M059J (cell line): ENCODE measurements around the gene TMEM39B. TPM values are rescaled to one million over a fixed set of nuclear protein-coding genes. Genes with fewer than 3 reads are reported as not detected.
"Not testable (repeated sequence)": the region's sequence is repeated elsewhere in the genome, so short reads cannot be mapped to it uniquely, and the experiment has no call there.

Experiments used
- DNase-seq: peaks from one replicate; pipeline ENCODE4 v3.0.0-alpha.2; 2012; ENCODE audit warnings: low read depth
- total RNA-seq: library from RNA; depleted of rRNA; stranded (reverse); fragments of >200 nt; shearing (Covaris generic); gene quantifications from 2 replicates; pipeline ENCODE4 v1.2.3, GENCODE V29; 2014

TMEM39B gene
- total RNA-seq, 1 experiment from 2014 or later: 16.1 TPM

DNA sequence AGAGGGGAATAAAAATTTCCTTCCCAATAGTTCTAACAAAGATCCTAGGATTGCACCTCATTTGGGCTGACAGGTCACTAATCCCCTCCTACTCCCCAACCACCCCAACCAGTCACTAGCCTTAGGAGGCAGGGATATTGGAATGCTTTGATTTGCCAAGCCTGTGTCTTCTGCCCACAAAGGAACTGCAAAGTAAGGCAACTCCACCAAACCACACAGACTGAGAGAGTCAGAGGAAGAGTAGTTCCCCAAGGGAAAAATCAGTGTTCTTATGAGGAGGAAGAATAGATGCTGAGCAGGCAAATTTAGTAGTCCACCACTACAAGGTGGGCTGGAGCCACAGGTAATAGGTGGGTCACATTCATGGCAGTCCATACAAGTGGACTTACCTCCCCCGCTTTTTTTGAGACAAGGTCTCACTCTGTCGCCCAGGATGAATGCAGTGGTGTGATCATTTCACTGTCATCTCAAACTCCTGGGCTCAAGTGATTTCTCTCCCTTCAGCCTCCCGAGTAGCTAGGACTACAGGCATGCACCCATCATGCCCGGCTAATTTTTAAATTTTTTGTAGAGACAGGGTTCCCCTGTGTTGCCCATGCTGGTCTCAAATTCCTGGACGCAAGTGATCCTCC is 3.7 kb upstream of the TMEM39B start:
- peak; percentile 71 for DNase-seq

DNA sequence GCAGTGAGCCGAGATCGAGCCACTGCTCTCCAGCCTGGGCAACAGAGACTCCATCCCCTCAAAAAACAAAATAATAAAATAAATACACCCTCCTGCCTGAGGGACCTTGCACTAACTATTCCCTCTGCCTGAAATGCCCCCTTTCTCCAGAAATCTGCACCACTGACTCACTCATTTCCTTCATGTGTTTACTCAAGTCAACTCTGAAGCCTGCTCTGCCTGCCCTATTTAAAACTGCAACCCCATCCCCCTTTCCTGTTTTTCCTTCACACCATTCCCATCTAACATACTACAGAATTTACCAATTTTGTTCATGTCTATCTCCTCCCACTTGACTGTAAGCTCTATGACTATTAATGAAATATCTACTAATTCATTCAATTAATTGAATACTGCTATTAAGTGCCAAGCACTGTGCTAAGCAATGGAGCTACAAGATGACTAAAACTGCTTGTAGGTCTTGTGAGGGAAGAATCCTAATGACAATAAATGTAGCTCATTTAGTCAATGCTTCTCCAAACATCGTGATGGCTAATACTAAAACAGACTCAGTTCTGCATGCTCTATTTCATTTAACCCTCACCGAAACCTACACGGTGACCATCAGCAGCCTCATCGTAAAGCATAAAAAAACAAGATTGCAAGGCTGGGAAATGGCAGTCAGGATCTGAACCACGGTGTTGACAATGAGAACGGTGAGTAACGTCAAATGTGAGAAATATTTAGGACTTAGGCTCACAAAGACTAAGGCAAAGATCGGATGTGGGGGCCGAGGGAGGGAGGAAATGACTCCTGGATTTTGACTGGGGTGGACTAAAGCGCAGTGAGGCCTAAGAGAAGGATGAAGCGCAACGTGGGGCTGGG is 749 bp upstream of the TMEM39B start:
- DNase-seq: peak; percentile 75

DNA sequence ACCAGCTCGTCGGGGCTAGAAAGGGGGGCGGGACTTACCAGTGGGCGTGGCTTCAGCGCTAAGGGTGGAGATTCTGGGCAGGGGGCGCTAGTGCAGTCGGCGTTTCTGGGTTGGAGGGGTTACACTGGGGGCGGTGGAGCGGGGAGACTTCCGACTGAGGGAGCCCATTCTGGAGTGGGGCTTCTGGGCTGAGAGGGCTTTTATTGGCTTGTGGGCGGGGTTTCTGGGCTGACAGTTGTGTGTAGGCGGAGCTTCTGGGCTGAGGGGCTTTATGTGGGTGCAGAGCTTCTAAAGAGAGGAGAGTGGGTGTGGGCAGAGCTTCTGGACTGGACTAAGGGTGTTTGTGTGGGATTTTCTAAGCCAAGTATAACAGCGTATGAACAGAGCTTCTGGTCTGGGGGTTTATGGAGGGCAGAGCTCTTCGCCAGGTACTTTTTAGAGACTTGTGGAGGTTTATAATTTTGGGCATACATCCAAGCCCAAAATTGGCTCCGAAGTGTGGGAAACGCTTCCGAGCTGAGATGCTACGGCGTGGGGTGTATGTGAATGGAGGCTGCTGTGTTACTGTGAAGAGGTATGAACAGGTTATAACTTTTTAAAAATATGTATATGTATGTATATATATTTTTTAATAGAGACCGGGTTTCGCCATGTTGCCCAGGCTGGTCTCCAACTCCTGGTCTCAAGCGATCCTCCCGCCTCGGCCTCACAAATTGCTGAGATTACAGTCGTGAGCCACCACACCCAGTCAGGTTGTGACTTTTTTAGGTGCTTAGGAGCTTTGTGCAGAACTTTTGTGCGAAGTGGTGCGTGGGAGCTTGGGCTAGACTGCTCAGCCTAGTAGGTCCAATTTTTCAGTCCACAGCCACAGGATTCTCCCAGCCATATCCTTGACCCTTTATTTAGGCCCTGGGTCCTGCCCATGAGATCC is 825 bp downstream of the TMEM39B start:
- no peak for DNase-seq

DNA sequence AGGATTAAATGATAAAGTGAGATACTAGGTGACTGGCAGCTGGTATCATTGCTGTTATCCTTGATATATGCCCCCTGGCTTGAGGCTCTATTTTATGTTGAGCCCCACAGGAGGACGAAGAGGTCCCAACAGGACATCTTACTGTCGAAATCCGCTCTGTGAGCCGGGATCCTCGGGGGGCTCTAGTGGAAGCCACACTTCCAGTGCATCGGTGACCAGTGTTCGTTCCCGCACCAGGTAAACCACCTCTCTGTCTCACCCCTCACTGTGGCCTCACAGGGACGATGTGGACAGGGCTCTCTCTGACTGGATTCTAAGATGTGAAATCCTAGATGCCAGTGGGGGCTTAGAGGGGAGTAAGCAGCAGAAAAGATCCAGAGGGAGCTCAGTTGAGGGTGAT is 2.1 kb downstream of the TMEM39B start:
- no peak for DNase-seq

DNA sequence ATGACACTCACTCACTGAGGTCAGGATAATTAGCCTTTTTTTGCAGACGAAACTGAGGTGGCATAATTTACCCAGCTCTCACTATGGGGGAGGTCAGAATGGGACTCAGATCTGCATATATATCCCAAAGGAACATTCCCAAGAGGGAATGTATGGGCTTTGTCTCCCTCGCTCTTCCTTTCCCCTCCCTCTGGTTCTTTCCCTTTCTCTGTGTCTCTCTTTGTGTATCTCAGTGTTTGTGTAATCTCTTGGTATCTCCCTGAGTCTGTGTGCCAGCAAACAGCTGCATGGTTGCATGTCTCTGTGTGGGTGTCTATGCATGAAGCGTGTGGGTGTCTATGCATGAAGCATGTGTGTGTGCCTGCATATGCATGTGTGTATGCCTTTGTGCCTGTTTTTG is 4.7 kb downstream of the TMEM39B start:
- no peak for DNase-seq

DNA sequence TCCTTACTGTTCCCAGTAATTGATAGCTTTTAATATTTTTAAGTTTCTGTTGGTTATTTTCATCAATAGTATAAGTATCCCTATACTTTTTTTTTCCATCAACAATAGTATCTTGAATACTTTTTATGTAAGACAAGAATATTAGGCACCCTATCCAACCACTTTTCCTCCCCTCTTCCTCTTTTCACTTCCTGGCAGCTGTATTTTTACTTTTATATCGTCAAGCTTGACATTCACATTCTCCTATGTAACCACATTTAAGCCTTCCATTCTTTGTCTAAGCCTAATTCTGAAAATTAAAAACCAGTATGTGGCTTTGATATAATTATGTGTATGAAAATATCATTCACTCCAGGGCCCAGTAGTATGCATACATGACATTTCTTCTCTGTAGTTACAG is 9.3 kb downstream of the TMEM39B start:
- no peak for DNase-seq

DNA sequence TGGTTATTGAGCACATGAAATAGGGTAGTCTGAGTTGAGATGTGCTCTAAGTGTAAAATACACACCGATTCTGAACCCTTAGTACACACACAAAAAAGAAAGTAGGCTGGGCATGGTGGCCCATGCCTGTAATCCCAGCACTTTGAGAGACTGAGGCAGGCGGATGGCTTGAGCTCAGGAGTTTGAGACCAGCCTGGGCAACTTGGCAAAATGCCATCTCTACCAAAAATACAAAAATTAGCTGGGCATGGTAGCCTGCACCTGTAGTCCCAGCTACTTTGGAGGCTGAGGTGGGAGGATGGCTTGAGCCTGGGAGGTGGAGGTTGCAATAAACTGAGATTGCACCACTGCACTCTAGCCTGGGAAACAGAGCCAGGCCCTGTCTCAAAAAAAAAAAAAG is 13.6 kb downstream of the TMEM39B start:
- not testable (repeated sequence) for DNase-seq

DNA sequence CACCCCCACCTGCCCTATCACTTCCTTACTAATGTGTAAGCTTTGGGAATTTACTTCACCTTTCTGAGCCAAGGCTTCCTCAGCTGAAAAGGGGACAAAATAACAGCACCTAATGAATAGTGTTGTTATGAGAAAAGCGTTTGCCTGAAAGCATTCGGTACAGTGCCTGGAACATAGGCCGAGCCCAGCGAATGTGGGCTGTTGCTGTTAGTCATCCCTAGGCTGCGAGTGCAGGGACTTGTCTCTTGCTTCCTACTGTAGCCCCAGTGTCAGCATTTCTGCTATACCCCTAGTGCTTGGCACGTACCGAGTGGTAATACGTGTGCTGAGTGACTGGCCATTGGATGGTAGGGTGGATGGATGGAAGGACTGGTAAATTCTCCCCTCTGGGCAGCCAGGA is 18.4 kb downstream of the TMEM39B start:
- no peak for DNase-seq

DNA sequence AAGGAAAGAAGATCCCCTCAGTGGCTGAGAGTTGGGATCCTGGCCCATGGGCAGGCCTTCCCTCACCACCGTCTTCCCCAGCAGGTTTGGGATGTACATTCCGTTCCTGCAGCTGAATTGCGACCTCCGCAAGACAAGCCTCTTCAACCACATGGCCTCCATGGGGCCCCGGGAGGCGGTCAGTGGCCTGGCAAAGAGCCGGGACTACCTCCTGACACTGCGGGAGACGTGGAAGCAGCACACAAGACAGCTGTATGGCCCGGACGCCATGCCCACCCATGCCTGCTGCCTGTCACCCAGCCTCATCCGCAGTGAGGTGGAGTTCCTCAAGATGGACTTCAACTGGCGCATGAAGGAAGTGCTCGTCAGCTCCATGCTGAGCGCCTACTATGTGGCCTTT is 18.9 kb downstream of the TMEM39B start:
- DNase-seq: no peak

DNA sequence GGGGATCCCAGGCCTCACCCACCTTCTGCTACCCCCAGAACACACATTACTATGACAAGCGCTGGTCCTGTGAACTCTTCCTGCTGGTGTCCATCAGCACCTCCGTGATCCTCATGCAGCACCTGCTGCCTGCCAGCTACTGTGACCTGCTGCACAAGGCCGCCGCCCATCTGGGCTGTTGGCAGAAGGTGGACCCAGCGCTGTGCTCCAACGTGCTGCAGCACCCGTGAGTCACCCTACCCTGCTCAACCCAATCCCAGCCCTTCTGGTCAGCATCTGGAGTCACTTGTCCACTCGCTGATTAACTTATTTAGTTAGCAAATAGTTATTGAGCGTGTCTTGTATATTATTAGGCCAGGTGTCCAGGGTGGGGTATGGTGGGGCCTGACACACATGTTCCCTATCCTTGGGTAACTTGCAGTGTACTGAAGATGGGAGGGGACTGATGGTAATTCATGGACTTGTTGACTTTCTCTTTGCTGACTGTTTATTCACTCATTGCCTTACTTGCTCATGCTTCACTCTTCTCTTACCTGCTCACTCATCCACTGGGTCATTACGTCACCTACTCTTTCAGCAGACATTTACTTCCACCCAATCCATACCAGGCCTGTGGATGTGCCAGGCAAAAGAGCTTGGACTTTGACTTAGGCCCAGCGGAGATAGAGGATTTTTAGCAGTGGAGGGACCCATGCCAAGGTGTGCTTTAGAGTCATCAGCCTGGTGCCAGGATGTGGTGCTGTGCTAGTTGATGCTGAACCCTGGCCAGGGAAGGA is 22.2 kb downstream of the TMEM39B start:
- DNase-seq: no peak

DNA sequence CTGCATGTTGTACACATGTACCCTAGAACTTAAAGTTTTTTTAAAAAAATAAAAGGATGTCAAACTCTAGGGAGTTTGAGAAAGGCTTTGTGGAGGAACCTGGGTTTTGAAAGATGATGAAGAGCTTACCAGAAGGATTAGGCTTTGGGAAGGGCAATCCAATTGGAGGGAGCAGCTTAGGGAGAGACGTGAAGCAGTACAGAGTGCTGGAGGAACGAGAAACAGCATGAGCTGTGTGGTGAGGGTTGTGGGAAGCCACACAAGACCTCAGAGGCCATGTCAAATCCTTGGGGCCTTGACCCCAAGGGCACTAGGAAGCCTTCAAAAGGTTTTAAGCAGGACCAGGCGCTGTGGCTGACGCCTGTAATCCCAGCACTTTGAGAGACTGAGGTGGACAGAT is 26.7 kb downstream of the TMEM39B start:
- no peak for DNase-seq

DNA sequence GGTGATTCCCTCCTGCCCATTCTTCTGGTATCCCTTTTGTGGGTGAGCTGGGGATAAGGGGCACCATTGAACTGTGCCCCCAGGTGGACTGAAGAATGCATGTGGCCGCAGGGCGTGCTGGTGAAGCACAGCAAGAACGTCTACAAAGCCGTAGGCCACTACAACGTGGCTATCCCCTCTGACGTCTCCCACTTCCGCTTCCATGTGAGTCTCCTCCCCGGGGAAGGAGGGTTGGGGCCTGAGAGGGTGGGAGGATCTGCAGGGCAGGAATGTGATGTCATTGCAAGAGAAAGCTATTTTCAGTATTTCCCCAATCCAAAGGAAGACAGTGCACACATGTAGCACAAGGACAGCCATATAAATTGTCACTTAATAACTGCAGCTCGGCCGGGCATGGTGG is 27.6 kb downstream of the TMEM39B start:
- no peak for DNase-seq

DNA sequence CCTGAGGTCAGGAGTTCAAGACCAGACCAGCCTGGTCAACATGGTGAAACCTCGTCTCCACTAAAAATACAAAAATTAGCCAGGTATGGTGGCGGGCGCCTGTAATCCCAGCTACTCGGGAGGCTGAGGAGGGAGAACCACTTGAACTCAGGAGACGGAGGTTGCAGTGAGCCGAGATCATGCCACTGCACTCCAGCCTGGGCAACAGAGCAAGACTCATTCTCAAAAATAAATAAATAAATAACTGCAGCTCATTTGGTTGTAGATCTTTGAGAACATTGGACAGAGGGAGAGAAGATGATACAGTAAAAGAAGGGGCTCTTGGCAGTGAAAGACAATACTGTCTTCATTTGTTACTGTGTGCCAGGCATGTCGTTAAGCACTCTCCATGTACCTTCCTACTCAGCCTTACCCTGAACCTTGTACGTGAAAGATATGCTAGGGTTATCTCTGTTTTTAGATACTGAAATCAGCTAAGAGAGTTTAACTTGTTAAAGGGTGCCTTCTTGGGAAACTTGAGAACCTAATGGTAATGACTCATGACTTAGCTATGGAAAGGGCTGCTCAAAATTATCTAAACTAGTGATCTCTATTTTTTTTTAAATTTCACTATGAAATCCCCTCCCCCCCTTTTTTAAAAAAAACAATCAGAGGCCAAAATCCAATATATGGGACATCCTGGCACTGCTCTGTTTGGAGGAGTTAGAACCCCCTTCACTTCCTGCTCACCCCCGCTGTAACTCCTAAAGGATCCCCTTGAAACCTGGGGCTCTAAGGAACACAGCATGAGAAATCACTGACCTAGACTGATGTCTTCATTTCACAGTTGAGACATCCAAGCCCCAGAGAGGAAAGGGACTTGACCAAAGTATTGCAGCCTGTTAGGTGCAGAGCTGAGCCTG is 28.3 kb downstream of the TMEM39B start:
- DNase-seq: peak; percentile 86

DNA sequence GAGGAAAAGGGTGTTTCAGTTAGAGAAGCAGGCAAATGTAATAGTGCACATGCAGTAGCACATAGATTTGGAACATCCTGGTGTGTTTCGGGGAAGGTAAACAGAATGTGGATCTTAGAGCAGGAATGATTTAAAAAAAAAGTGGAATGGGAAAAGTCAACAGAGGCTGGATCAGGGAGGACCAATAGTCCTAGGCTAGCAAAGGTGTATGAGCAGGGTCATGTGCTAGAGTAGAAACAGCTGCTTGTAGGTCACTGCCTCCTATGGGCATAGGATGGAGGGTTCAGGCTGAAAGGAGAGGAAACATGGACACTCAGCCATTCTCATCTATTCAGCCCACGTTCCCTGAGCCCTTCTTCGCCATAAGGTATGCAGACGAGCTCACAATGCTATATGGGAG is 31.4 kb downstream of the TMEM39B start:
- no peak for DNase-seq

DNA sequence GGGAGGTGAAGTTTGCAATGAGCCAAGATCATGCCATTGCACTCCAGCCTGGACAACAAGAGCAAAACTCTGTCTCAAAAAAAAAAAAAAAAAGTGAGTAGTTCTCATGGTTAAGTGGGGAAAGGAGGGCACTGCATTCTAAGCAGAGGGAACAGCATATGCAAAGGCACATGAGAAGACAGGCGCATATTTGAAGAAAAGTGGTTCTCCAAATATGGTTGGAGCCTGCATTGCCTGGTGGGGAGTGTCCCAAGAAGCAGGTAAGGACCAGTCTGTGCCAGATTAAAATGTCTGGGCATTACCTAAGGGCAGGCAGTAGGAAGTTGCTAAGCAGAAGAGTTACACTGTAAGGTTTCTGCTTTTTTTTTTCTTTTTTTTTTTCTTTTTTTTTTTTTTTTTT is 32.6 kb downstream of the TMEM39B start:
- no peak for DNase-seq

DNA sequence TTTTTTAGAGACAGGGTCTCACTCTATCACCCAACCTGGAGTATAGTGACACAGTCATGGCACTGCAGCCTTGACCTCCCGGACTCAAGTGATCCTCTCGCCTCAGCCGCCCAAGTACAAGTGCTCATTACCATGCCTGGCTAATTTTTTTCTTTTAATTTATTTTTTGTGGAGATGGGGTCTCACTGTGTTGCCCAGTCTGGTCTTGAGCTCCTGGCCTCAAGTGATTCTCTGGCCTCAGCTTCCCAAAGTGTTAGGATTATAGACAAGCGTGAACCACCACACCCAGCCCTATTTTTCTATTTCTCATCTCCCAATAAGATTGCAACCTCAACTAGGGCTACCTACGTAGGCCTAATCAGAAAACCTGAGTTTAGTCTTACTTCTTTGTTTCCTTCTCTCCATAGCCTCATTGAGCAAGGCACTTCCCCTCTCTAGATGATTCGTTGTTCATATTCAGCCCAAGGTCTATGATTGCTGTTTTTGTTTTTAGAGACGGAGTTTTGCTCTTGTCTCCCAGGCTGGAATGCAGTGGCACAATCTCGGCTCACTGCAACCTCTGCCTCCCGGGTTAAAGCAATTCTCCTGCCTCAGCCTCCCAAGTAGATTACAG is 34.0 kb downstream of the TMEM39B start:
- no peak for DNase-seq

DNA sequence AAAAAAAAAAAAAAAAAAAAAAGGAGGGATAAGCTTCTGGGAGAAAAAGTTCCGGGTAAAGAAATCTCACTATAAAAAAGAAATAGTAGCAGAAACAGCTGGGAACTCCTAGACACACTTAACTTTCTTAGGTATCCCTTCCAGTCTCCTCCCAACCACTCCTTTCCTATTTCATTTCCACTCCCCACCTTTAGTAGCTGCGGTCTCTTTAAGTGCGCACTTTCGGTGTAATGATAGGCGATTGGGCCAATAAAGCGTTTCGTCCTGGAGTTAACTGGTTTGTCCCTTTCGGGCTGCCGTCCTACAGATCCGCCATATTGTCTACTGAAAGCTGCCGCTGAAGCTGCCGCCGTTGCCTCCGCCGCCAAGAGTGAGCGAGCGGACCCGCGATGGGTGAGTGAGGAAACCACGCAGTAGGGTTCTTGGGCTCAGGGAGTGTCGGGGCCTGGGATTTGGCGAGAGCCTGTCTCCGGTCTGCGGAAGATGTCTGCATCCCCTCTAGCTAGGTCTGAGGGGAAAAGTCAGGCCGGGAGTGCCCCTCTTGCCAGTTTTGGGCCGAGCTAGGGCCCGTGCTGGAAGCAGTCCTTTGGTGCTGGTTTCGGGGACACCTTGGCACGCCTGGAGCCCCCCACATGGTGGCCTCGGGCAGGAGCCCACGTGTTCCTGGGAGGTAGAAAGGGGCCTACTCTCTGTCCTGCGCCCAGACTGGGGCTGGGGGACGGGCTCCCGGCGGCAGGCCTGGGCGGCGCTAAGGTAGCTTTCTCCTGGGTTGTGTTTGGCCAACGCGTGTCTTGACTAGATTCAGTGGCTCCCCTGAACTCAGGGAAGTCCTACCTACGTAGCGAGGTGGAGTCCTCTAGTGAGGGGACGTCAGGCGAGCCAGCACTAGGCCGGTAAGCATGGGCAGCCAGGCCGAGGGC is 35.3 kb downstream of the TMEM39B start, which contains the start of gene KPNA6:
Gene KPNA6, plus strand, starts transcription at position 315 of the 920 bp plus-strand sequence. Its CDS starts 75 bp downstream, at position 390.
- DNase-seq: peak; percentile 95

DNA sequence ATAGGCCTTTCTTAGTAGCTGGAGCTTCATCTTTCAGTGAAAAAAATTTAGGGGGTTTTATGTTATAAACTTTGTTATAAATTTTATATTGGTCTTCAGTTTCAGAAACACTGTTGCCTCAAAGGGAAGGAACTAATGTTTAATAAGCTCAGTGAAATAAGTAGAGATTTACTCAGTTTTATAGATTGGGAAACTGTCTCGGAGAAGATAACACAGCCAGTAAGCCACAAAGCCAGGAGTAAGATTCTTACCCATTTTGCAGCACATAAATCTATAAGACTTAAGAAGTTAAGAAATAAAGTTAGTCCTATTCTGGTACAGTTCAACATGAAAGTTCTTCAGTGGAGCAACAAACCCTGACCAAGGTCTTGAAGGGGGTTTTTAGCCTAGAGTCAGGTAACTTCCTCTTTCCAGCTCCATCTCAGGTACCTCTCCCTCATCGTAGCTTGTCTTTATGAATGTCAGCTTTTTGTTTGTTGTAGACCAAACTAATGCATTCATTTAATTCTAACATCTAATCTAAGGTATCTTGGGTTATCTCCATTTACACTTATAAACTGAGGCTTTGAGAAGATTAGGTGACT is 38.4 kb downstream of the TMEM39B start:
- DNase-seq: no peak
